ENCODE measurements around the gene SLC35D1.
"Not testable (repeated sequence)": the region's sequence is repeated elsewhere in the genome, so short reads cannot be mapped to it uniquely, and the experiment has no call there.

- not testable (repeated sequence) for TF ChIP-seq ZNF384 (IDR thresholded peaks at IDR 0.05); SP1 (IDR thresholded peaks at IDR 0.05); FOXK2 (IDR thresholded peaks at IDR 0.05); HDGF (IDR thresholded peaks at IDR 0.05; ENCODE audit: borderline replicate concordance); FOXM1 (IDR thresholded peaks at IDR 0.05; ENCODE audit: borderline replicate concordance); TARDBP (IDR thresholded peaks at IDR 0.05); ARNT (IDR thresholded peaks at IDR 0.05); SUZ12 (IDR thresholded peaks at IDR 0.05); NFRKB (IDR thresholded peaks at IDR 0.05); CTBP1 (IDR thresholded peaks at IDR 0.05; ENCODE audit: borderline replicate concordance); BHLHE40 (IDR thresholded peaks at IDR 0.05; ENCODE audit: borderline replicate concordance); PKNOX1 (IDR thresholded peaks at IDR 0.05); L3MBTL2 (conservative IDR thresholded peaks at IDR 0.05); FOXA1 (IDR thresholded peaks at IDR 0.05)
Observed at GRCh38 chr1:67067655-67068054, 13.7 kb upstream of the SLC35D1 start.
